ENCODE results near the gene MXD1.
A peak's percentile ranks its signal among the peaks of the same experiment; 100 is the strongest.
"Not testable (repeated sequence)": the region's sequence is repeated elsewhere in the genome, so short reads cannot be mapped to it uniquely, and the experiment has no call there.

The MXD1 gene

GRCh38 chr2:69933839-69934613 is 19.1 kb downstream of the MXD1 start:
- no peak for DNase-seq

- DNase-seq = no peak
Observed at GRCh38 chr2:69934614-69934908, 19.7 kb downstream of the MXD1 start.

- DNase-seq = no peak
Observed at GRCh38 chr2:69935011-69935410, 20.1 kb downstream of the MXD1 start.

GRCh38 chr2:69936906-69937305 is 22.0 kb downstream of the MXD1 start:
- DNase-seq = no peak

GRCh38 chr2:69937968-69938367 is 23.1 kb downstream of the MXD1 start:
- DNase-seq = no peak

- no peak for DNase-seq
Observed at GRCh38 chr2:69939722-69940121, 24.8 kb downstream of the MXD1 start.

DNA sequence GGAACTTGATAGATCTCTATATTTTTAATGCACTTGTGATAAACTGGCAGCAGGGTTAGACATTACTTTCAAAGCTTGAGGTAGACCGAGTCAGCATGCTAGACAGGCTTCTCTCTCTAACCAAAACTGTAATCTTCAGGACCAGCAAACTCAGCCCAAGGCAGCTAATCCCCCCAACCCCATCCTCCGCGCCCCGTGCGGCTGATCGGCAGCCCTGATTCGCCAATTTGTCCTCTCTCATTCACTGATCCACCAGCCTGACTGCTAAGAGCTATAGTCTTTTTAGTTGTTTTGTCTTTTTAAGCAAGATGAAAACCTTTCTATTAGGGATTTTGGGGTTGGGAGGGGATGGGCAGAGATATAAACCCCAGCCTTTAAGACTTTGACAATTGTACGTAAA is 25.8 kb downstream of the MXD1 start:
- DNase-seq = no peak

- DNase-seq = no peak
Observed at GRCh38 chr2:69943000-69943842, 28.3 kb downstream of the MXD1 start.

DNA sequence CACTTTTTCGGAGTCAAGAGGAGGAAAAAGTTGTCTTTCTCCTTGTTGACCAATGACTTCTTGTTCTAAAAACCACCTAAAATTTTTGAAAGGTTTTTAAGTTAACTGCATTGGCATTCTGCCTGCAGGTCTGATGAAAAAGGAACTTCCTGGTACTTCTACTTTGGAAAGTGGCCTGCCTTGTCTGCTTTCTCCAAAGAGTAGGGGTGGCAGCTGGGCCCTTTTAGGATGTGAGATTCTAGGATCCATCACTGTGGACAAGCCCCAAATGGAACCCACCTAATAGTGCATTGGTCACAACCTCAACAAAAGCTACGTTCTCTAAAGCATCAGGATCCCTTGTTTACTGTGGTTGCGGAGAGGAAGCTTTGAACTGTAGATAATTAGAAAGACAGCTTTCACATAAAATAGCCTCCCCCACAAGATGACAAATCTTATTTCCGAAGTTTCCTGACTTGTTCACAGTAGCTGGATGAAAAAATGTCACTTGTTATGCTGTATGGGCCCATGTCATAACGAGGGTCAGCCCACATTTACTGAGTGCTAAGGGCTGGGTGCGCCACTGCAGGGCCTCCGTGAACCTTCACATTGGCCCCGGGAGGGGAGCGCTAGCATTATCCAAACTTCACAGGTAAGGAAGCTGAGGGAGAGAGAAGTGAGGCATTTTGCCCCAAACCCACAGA is 29.1 kb downstream of the MXD1 start:
- DNase-seq = no peak

- DNase-seq = no peak
Observed at GRCh38 chr2:69944756-69945155, 29.8 kb downstream of the MXD1 start.

DNA sequence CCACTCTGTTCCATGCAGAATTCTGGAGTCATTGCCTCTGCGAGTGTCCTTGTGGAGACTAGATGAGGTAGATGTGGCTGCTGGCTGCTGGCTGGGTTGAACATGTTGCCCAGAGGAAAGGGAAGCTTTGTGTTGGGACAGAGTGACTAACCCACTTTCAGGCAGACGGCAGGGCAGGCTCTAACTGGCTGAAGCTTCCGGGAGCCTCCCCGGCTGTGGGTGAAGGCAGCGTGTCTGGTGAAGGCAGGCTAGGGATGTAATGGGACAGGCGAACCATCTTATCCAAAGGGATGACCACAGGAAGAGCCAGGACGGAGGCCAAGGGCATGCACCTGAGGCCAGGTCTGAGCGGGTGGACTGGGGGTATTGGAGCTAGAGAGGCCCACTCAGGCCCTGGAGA is 30.5 kb downstream of the MXD1 start:
- DNase-seq = no peak

GRCh38 chr2:69945941-69946340 is 31.0 kb downstream of the MXD1 start:
- DNase-seq = no peak

DNA sequence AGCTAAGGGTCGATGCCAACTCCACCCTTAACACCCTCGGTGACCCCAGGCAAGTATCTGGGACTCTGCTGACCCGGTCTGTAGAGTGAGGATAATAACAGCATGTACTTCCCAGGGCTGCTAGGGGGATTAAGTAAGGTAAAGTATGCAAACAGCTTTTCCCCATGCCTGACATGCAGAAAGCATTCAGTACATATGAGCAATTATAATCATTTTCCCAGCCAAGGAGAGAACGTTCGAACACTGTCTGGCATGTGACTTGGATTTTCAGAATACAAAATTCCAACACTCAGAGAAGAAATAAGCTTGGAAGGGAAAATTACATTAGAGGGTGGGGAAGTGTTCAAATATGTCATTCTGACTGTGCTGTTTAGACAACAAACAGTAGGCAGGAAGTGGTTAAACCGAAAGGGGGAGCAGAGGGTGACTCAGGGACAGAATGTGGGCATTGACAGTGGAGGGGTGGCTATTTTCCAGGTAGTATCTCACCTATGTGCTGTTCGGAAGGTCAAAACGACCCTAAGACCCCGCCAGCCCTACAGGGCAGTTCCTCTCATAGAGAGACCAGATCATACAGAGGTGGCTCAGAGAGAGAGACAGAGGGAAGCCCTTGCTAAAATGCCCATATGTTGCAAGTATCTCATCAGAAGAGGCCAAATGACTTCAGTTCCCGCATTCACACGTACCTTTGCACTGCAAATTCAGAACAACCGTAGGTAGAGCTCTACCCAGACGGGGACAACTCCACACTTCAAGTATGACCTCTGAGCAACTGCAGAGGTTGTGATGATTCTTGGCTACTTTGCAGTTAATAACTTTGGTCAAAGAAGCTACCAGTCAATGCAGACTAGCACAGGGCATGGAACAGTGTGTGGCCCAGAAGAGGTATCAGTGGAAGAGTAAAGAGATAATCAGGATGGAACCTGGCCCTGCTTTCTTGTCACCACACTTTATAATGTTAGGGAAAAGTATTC is 31.7 kb downstream of the MXD1 start:
- peak; percentile 72 for DNase-seq

GRCh38 chr2:69947325-69947931 is 32.5 kb downstream of the MXD1 start:
- peak; percentile 22 for DNase-seq

DNA sequence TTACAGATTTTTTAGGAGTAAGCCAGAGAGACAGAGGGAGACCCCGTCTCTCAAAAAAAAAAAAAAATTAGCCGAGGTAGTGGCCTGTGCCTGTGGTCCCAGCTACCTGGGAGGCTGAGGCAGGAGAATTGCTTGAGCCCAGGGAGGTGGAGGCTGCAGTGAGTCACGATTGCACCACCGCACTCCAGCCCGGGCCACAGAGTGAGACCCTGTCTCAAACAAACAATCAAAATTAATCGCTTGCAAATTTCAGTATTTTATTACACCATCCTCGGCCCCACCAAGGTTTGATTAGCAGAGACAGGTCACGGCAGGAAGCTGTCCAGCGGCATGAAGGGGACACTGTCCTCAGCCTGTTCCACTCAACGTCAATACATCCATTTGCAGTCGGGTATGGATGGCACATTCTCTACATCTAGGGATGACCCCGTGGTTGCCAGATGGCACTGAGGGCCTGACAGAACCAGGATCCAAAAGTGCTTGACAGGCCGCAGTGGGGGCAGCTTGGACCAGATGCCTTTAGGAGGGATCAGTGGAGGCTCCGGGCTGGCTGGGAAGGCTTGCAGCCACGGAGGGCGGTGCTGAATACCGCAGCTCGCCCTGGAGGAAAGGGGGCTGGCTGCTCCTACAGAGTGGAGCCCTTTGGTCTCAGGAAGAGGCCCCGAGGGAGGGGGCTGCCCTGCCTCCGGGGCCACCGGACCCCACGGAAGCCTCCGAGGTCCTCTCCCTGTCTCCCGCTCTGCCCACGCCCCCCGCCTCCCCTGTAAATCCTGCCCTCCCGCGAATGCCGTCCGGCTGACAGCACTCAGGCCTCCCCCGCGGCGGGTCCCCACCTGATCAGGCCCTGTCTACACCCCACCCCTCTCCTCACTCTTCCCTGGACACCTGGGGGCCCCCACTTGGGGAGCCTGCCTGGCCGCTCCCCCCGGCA is 33.4 kb downstream of the MXD1 start:
- no peak for DNase-seq

- no peak for DNase-seq
Observed at GRCh38 chr2:69948963-69949645, 34.2 kb downstream of the MXD1 start.

- DNase-seq = no peak
Observed at GRCh38 chr2:69950241-69950640, 35.3 kb downstream of the MXD1 start.

- not testable (repeated sequence) for DNase-seq
Observed at GRCh38 chr2:69950671-69951070, 35.8 kb downstream of the MXD1 start.

DNA sequence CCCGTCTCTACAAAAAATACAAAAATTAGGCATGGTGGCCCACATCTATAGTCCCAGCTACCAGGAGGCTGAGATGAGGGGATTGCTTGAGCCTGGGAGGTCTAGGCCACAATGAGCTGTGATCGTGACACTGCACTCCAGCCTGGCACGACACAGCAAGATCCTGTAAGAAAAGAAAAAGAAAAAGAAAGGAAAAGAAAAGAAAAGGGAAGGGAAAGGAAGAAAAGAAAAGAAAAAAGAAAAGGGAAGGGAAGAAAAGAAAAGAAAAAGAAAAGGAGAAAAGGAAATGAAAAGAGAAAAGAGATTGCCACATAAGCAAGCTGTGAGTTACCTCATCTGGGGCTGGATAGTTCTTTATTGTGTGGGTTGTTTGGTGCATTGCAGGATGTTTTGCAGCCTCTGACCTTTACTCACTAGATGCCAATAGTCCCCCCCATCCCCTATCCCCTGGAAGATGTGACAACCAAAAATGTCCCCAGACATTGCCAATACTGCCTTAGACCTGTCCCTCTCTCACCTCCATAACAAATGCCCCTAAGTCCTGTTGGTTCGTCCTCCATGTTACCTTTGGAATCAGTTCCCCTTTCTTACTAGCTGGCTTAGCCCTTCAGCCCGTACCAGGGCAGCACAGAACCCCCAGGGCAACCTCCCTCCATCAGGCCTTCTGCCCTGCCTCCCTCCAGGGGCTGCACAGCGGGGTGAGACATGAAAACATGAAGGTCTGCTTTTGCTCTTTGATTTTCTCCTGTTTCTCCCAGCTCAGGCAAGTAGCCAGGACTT is 37.6 kb downstream of the MXD1 start:
- DNase-seq = no peak

DNA sequence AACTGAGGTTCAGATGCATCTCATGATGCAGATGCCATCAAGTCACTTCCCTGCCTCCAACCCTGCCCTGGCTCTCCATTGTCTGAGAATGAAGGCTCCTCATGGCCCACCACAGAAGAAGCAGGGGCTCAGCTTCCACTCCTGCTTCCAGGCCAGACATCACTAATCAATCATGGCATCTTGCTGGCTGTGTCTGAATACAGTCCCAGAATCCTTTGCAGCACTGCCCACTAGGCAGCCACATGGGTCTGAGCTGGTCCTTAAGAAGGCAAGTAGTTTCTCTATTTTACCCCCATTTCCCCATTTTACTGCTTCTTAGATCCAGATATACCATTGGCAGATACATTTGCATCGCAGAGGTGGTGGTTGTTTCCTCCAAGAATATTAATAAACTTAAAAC is 39.2 kb downstream of the MXD1 start:
- no peak for DNase-seq
